HepG2 (cell line): ENCODE results near the gene TALDO1. TPM values are rescaled to one million over a fixed set of nuclear protein-coding genes. Genes with fewer than 3 reads are reported as not detected.
A peak's percentile ranks its signal among the peaks of the same experiment; 100 is the strongest.

Experiments used
- ATAC-seq: fragments of 200-7000 bp; cut with Tn5 transposase; 3 replicates; pipeline ENCODE4 v1.9.1; 2020; ENCODE audit warnings: mild to moderate bottlenecking, moderate library complexity
- BruUV-seq: library from RNA; stranded (reverse); fragments of 400-500 nt; replicated peaks from 2 replicates; lab custom pipeline; 2021; lab: Mats Ljungman, UMichigan
- CTCF ChIA-PET: fragments of 300-600 bp; formaldehyde crosslinking; extraction: SDS; loops from one replicate; lab custom pipeline; 2021; ENCODE audit warnings: low total read pairs, inconsistent platforms, low intra/inter-chr PET ratio; lab: Yijun Ruan, JAX
- POLR2A ChIA-PET: fragments of 350-600 bp; sonication (Branson Sonifier 250); formaldehyde crosslinking; loops from one replicate; lab custom pipeline; 2020; ENCODE audit warnings: antibody characterized with exemption, inconsistent platforms; lab: Yijun Ruan, JAX
- DNase-seq: peaks from one replicate; pipeline ENCODE4 v3.0.0-alpha.2; 2015; ENCODE audit warnings: low spot score
- FAIRE-seq: peaks from 3 replicates; lab custom pipeline; 2011; peaks lifted over from hg19 to GRCh38; lab: Jason Lieb, UNC
- H2AFZ ChIP-seq: one replicate; pipeline ENCODE4 v1.6.1; 2011; ENCODE audit warnings: low read length, inconsistent platforms
- H3K27ac ChIP-seq: fragments of 300-600 bp; 3 replicates; pipeline ENCODE4 v1.8.0; 2011; ENCODE audit warnings: mixed run types, mild to moderate bottlenecking, mixed read lengths, low read length, inconsistent platforms; ENCODE audit not compliant: insufficient read depth; ENCODE audit errors: extremely low read length
- H3K27me3 ChIP-seq, 2 experiments: fragments of 200-600 bp in 1 of 2; 2 replicates in 1 of 2; 3 replicates in 1 of 2; pipeline versions ENCODE4 v1.6.0 to v1.8.0; 2011; ENCODE audit warnings: low read length in 2 of 2, mild to moderate bottlenecking in 2 of 2, moderate library complexity in 2 of 2, inconsistent platforms in 1 of 2; ENCODE audit not compliant: insufficient read depth in 2 of 2, control insufficient read depth in 1 of 2
- H3K36me3 ChIP-seq, 2 experiments: fragments of 200-600 bp in 1 of 2; replicated peaks in 1 of 2; 2 replicates in 1 of 2; 3 replicates in 1 of 2; pipeline versions ENCODE4 v1.5.1 to v1.8.0; 2011; ENCODE audit warnings: low read length in 2 of 2, inconsistent platforms in 1 of 2; ENCODE audit not compliant: insufficient read depth in 2 of 2, control insufficient read depth in 1 of 2
- H3K4me1 ChIP-seq: 2 replicates; pipeline ENCODE4 v1.5.1; 2012; ENCODE audit warnings: low read length, inconsistent platforms; ENCODE audit not compliant: insufficient read depth
- H3K4me2 ChIP-seq: 2 replicates; pipeline ENCODE4 v1.6.0; 2011; ENCODE audit warnings: low read depth, low read length, inconsistent platforms
- H3K4me3 ChIP-seq, 3 experiments: fragments of 200-600 bp in 1 of 3; sonication (generic), shearing (Covaris generic) in 1 of 3; replicated peaks in 1 of 3; 2 replicates each; pipeline ENCODE4 v1.5.1; 2011 to 2016; ENCODE audit warnings: low read length in 3 of 3, inconsistent platforms in 2 of 3, low read depth in 2 of 3, mild to moderate bottlenecking in 2 of 3, control low read depth in 1 of 3, mixed read lengths in 1 of 3; ENCODE audit not compliant: insufficient read depth in 1 of 3
- H3K79me2 ChIP-seq: one replicate; pipeline ENCODE4 v1.6.1; 2011; ENCODE audit warnings: low read length, inconsistent platforms; ENCODE audit not compliant: insufficient read depth
- H3K9ac ChIP-seq: 2 replicates; pipeline ENCODE4 v1.6.0; 2011; ENCODE audit warnings: mild to moderate bottlenecking, low read depth, low read length, inconsistent platforms; ENCODE audit not compliant: insufficient read depth
- H3K9me3 ChIP-seq: 2 replicates; pipeline ENCODE4 v1.5.1; 2012; ENCODE audit warnings: mild to moderate bottlenecking, low read length
- H4K20me1 ChIP-seq: 2 replicates; pipeline ENCODE4 v1.6.0; 2011; ENCODE audit warnings: inconsistent platforms, mild to moderate bottlenecking, low read length, moderate library complexity; ENCODE audit not compliant: insufficient read depth
- AKAP8 ChIP-seq: sonication (generic); formaldehyde crosslinking; IDR thresholded peaks from 2 replicates; pipeline ENCODE4 v1.5.1; 2020; ENCODE audit warnings: mild to moderate bottlenecking, missing genetic modification reagents
- CBX5 ChIP-seq: sonication (generic); formaldehyde crosslinking; IDR thresholded peaks from 2 replicates; pipeline ENCODE4 v1.4.0; 2020; ENCODE audit warnings: missing genetic modification reagents, borderline replicate concordance
- DR1 ChIP-seq: sonication (generic); formaldehyde crosslinking; IDR thresholded peaks from 2 replicates; pipeline ENCODE4 v1.8.0; 2021; ENCODE audit warnings: mild to moderate bottlenecking, missing genetic modification reagents, inconsistent platforms
- EEA1 ChIP-seq: sonication (generic); formaldehyde crosslinking; IDR thresholded peaks from 2 replicates; pipeline ENCODE4 v1.5.1; 2020; ENCODE audit warnings: mild to moderate bottlenecking, missing genetic modification reagents, borderline replicate concordance
- IRX3 ChIP-seq: sonication (generic); formaldehyde crosslinking; IDR thresholded peaks from 2 replicates; pipeline ENCODE4 v1.8.1; 2023; ENCODE audit warnings: mild to moderate bottlenecking, low read depth, missing genetic modification reagents, borderline replicate concordance
- KLF16 ChIP-seq, 2 experiments: sonication (generic) in 1 of 2; formaldehyde crosslinking in 1 of 2; IDR thresholded peaks; 2 replicates each; pipeline versions ENCODE4 v1.6.1 to v1.8.0; 2016 to 2023; ENCODE audit warnings: missing genetic modification reagents in 2 of 2, missing compliant biosample characterization in 1 of 2
- REPIN1 ChIP-seq: sonication (generic); formaldehyde crosslinking; IDR thresholded peaks from 2 replicates; pipeline ENCODE4 v1.8.0; 2022; ENCODE audit warnings: missing genetic modification reagents, low read depth, mild to moderate bottlenecking, borderline replicate concordance
- RFXANK ChIP-seq: IDR thresholded peaks from 2 replicates; pipeline ENCODE4 v1.6.1; 2016
- SRY ChIP-seq: sonication (generic); formaldehyde crosslinking; IDR thresholded peaks from 2 replicates; pipeline ENCODE4 v1.8.0; 2022; ENCODE audit warnings: mild to moderate bottlenecking, missing genetic modification reagents
- THYN1 ChIP-seq: sonication (generic); formaldehyde crosslinking; IDR thresholded peaks from 2 replicates; pipeline ENCODE4 v1.8.1; 2023; ENCODE audit warnings: low read depth, mild to moderate bottlenecking, moderate library complexity, missing genetic modification reagents, borderline replicate concordance
- ZBTB43 ChIP-seq: sonication (generic); formaldehyde crosslinking; conservative IDR thresholded peaks from 2 replicates; pipeline ENCODE4 v1.4.0; 2020; ENCODE audit warnings: missing genetic modification reagents
- ZNF263 ChIP-seq: sonication (generic); formaldehyde crosslinking; IDR thresholded peaks from 2 replicates; pipeline ENCODE4 v1.4.0; 2020; ENCODE audit warnings: missing genetic modification reagents
- ZNF383 ChIP-seq: sonication (generic); formaldehyde crosslinking; IDR thresholded peaks from 2 replicates; pipeline ENCODE4 v1.4.0; 2020; ENCODE audit warnings: missing genetic modification reagents, mild to moderate bottlenecking, borderline replicate concordance
- ZNF652 ChIP-seq: IDR thresholded peaks from 2 replicates; pipeline ENCODE4 v1.6.1; 2016; ENCODE audit warnings: low read depth, borderline replicate concordance
- ZNF879 ChIP-seq: sonication (generic); formaldehyde crosslinking; IDR thresholded peaks from 2 replicates; pipeline ENCODE4 v1.8.1; 2023; ENCODE audit warnings: missing genetic modification reagents
- WGBS: methylation state at CpG from one replicate; pipeline ENCODE4 v1.1.6; 2017; ENCODE audit warnings: low lambda C conversion rate; 5-methylcytosine and 5-hydroxymethylcytosine counted together
- in situ Hi-C: cut with HindIII; loops from 2 replicates; pipeline ENCODE4 v1.10.0; 2017; ENCODE audit warnings: low pct_unique_long_range_greater_than_20kb; ENCODE audit not compliant: extremely low pct_ligation_motif_present
- intact Hi-C: fragments of 100-400 bp; cut with micrococcal nuclease; formaldehyde crosslinking; loops from one replicate; pipeline ENCODE4 v1.10.0; 2022; ENCODE audit not compliant: unreplicated experiment
- polyA plus RNA-seq, 8 experiments: library from polyadenylated mRNA; depleted of rRNA in 3 of 8; stranded (reverse) in 7 of 8; unstranded in 1 of 8; fragments of >200 nt; fragmentation: Illumina TruSeq in 4 of 8; extraction: Trizol in 4 of 8; gene quantifications; 2 replicates each; pipeline versions ENCODE4 v1.2.1 to v1.2.3, GENCODE V29; 2011 to 2016; ENCODE audit warnings: low read depth in 4 of 8, missing spikeins in 1 of 8, mixed read lengths in 1 of 8; ENCODE audit not compliant: insufficient read depth in 1 of 8
- total RNA-seq, 5 experiments: library from RNA; depleted of rRNA; stranded (reverse); fragments of >200 nt; fragmentation: Illumina TruSeq; extraction: Trizol; gene quantifications; 2 replicates each; pipeline ENCODE4 v1.2.3, GENCODE V29; 2016; ENCODE audit warnings: low read depth in 1 of 5
- TF ChIP-seq, protein P1 (sequence below): sonication (generic); formaldehyde crosslinking; IDR thresholded peaks from 2 replicates; pipeline ENCODE4 v1.4.0; 2020; ENCODE audit warnings: mild to moderate bottlenecking, missing genetic modification reagents

The TALDO1 gene
- total and polyA plus RNA-seq, 2 of the 13 experiments (the other 11 are each of a cell fraction or from before 2014, with no cell fraction given), result 107 to 240 TPM

- Histone ChIP-seq H3K27ac (no peak overlapping the region), H4K20me1 (peaks cover 6% of the 10 kb centered on the region), H3K4me1 (peaks cover 40% of the 10 kb centered on the region), H3K27me3 (no peaks in the 10 kb centered on the region), H3K79me2 (peaks cover 30% of the 10 kb centered on the region), H3K9me3 (no peaks in the 10 kb centered on the region)
- in situ Hi-C loops (no loop called here), intact Hi-C loops (no loop called here)
- CTCF ChIA-PET, result no interaction called here
- no TSS peak for BruUV-seq
- WGBS, result 95% methylated on average over 7 of the region's 15 CpGs
- FAIRE-seq, result no peak
- DNase-seq, result no peak
- TF ChIP-seq EEA1, result no peak
- TF ChIP-seq IRX3, result no peak
- TF ChIP-seq, protein P1, sequence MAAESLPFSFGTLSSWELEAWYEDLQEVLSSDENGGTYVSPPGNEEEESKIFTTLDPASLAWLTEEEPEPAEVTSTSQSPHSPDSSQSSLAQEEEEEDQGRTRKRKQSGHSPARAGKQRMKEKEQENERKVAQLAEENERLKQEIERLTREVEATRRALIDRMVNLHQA, result no peak
- no peak for TF ChIP-seq SRY
- TF ChIP-seq ZNF879 (CRISPR knock-in tag), result no peak
- TF ChIP-seq REPIN1 (CRISPR knock-in tag), result no peak
- no peak for TF ChIP-seq ZNF383
- no peak for TF ChIP-seq CBX5 (CRISPR knock-in tag)
- no peak for TF ChIP-seq THYN1 (CRISPR knock-in tag)
- no peak for TF ChIP-seq DR1 (CRISPR knock-in tag)
- TF ChIP-seq ZNF263, result peak; percentile 78; the same call in 1 of the 2 replicates
- 0 out of 2 replicates have a peak, but pooled peaks have one; percentile 18 for TF ChIP-seq AKAP8 (CRISPR knock-in tag)
- TF ChIP-seq ZNF652 (CRISPR knock-in tag), result no peak
- TF ChIP-seq RFXANK (CRISPR knock-in tag), result no peak
- TF ChIP-seq ZBTB43 (CRISPR knock-in tag), result no peak
- TF ChIP-seq KLF16 (CRISPR knock-in tag; IDR thresholded peaks at IDR 0.05), result no peak
- TF ChIP-seq, all 625 proteins: peak for 2
- no peak overlapping the region for H3K4me3 ChIP-seq
- no peak overlapping the region for H3K4me2 ChIP-seq
- peak; percentile 2; the same call in 1 of the 3 replicates for ATAC-seq
- H3K36me3 ChIP-seq, result peaks cover 20 to 38% of the 10 kb centered on the region in 2 experiments; a peak in 4 of 5 replicates
- POLR2A ChIA-PET, result no interaction called here
- H2AFZ ChIP-seq, result no peak overlapping the region
- no peak overlapping the region for H3K9ac ChIP-seq
Measured at GRCh38 chr11:771617-772204, 24.4 kb downstream of the TALDO1 start.
